ENCODE data around the gene FANCG.
A peak's percentile ranks its signal among the peaks of the same experiment; 100 is the strongest.

The FANCG gene

GRCh38 chr9:35102769-35103659 is 23.3 kb upstream of the FANCG start, which contains the start of gene STOML2:
Gene STOML2, minus strand, starts transcription at chr9:35103131. Its CDS starts 37 bp downstream, at chr9:35103094.
- DNase-seq, result peak; percentile 96

GRCh38 chr9:35102465-35102768 is 22.7 kb upstream of the FANCG start:
- no peak for DNase-seq

- no peak for DNase-seq
These were observed 17.8 kb upstream of the FANCG start for GRCh38 chr9:35097573-35097972.

- peak; percentile 91 for DNase-seq
These were observed 16.5 kb upstream of the FANCG start, which contains the start of gene PIGO for GRCh38 chr9:35096035-35096849. Gene PIGO, minus strand, starts transcription at chr9:35096591. Its CDS starts 1,026 bp downstream, at chr9:35095565.

- DNase-seq, result no peak
These were observed 11.8 kb upstream of the FANCG start for GRCh38 chr9:35091536-35091935.

- DNase-seq, result no peak
These were observed 9.7 kb upstream of the FANCG start for GRCh38 chr9:35089434-35089833.

- DNase-seq, result no peak
These were observed 5.3 kb upstream of the FANCG start for GRCh38 chr9:35085078-35085477.

- DNase-seq, result no peak
These were observed 709 bp downstream of the FANCG start for GRCh38 chr9:35079041-35079425.

GRCh38 chr9:35078066-35078465 is 1.7 kb downstream of the FANCG start:
- DNase-seq, result no peak

- no peak for DNase-seq
These were observed 2.9 kb downstream of the FANCG start for GRCh38 chr9:35076848-35077247.

GRCh38 chr9:35075358-35075757 is 4.4 kb downstream of the FANCG start:
- DNase-seq, result no peak

GRCh38 chr9:35074791-35075190 is 5.0 kb downstream of the FANCG start:
- no peak for DNase-seq

GRCh38 chr9:35074141-35074540 is 5.6 kb downstream of the FANCG start:
- no peak for DNase-seq

- DNase-seq, result no peak
These were observed 6.5 kb downstream of the FANCG start for GRCh38 chr9:35073279-35073612.

GRCh38 chr9:35072461-35073278 is 7.1 kb downstream of the FANCG start, which contains the start of gene VCP:
Gene VCP, minus strand, starts transcription at chr9:35072625. Its CDS starts 272 bp downstream, at chr9:35072353.
- peak; percentile 99 for DNase-seq

GRCh38 chr9:35071814-35072460 is 7.8 kb downstream of the FANCG start:
- peak; percentile 79 to 80 for DNase-seq

- DNase-seq, result no peak
These were observed 8.6 kb downstream of the FANCG start for GRCh38 chr9:35070823-35071813.

- DNase-seq, result no peak
These were observed 10.7 kb downstream of the FANCG start for GRCh38 chr9:35069020-35069419.

- DNase-seq, result no peak
These were observed 12.7 kb downstream of the FANCG start for GRCh38 chr9:35067056-35067455.

GRCh38 chr9:35060548-35061207 is 19.1 kb downstream of the FANCG start:
- no peak for DNase-seq

- no peak for DNase-seq
These were observed 20.3 kb downstream of the FANCG start for GRCh38 chr9:35059438-35059837.

Data from CD4-positive, alpha-beta T cell treated with Interleukin-4 for 1 hour (primary cell).